Adrenal gland (tissue), 12 donors: ENCODE results near the gene CDK2AP2. TPM values are rescaled to one million over a fixed set of nuclear protein-coding genes. Genes with fewer than 3 reads are reported as not detected.
"Not testable (repeated sequence)": the region's sequence is repeated elsewhere in the genome, so short reads cannot be mapped to it uniquely, and the experiment has no call there.

Experiments
- DNase-seq, 7 donors: peaks; one replicate each; pipeline ENCODE4 v3.0.0-alpha.2; 2019 to 2020
- H3K27ac ChIP-seq, 5 donors: fragments of 200-600 bp; sonication (generic) in 4 of 5; 1 replicate in 3 of 5; 2 replicates in 2 of 5; pipeline versions ENCODE4 v1.5.1 to v1.8.0; 2016 to 2020; ENCODE audit warnings: mild to moderate bottlenecking in 1 of 5
- H3K27me3 ChIP-seq: fragments of 200-600 bp; 2 replicates; pipeline ENCODE4 v1.8.0; 2021
- H3K36me3 ChIP-seq, 2 donors: fragments of 200-600 bp; replicated peaks in 1 of 2; 1 replicate in 1 of 2; 2 replicates in 1 of 2; pipeline versions ENCODE4 v1.5.1 to v1.8.0; 2018 to 2022
- H3K4me1 ChIP-seq, 2 donors: fragments of 200-600 bp; replicated peaks in 1 of 2; 1 replicate in 1 of 2; 2 replicates in 1 of 2; pipeline versions ENCODE4 v1.5.1 to v1.8.0; 2018 to 2021
- H3K4me3 ChIP-seq, 4 donors: fragments of 200-600 bp; sonication (generic) in 3 of 4; one replicate each; pipeline ENCODE4 v1.5.1; 2016 to 2018
- H3K9me3 ChIP-seq, 3 donors: fragments of 200-600 bp; sonication (generic) in 1 of 3; replicated peaks in 1 of 3; 1 replicate in 2 of 3; 2 replicates in 1 of 3; pipeline versions ENCODE4 v1.5.1 to v1.8.0; 2016 to 2021
- POLR2A ChIP-seq, 2 donors: fragments of 450-650 bp; IDR thresholded peaks; one replicate each; pipeline ENCODE4 v1.6.1; 2017; ENCODE audit warnings: antibody characterized with exemption in 2 of 2, mild to moderate bottlenecking in 2 of 2, moderate library complexity in 1 of 2
- WGBS, 4 donors: extraction: QIAGEN DNeasy Blood & Tissue Kit in 2 of 4; methylation state at CpG; one replicate each; pipeline versions ENCODE4 v1.1.5 to v1.1.7; 2013 to 2017; 5-methylcytosine and 5-hydroxymethylcytosine counted together
- intact Hi-C, 2 donors: fragments of 100-400 bp; cut with DNase I; formaldehyde crosslinking; loops; one replicate each; pipeline versions ENCODE4 v1.14.1 to v1.15.0; 2022 to 2023
- polyA plus RNA-seq, 3 donors: library from polyadenylated mRNA; stranded (reverse); fragments of 200-250 nt in 2 of 3; fragments of 350-450 nt in 1 of 3; fragmentation: Illumina TruSeq in 1 of 3; extraction: RNeasy Lipid Tissue Mini Kit (QIAGEN cat#74804) in 1 of 3; gene quantifications; one replicate each; pipeline ENCODE4 v1.2.3, GENCODE V29; 2013 to 2014
- total RNA-seq, 9 donors: library from RNA; depleted of rRNA in 4 of 9; stranded (reverse); fragments of >200 nt in 4 of 9; fragments of 120-200 nt in 1 of 9; fragmentation: NEBNext Ultra II Directional in 1 of 9; extraction: Animal tissue kit (Norgen Biotek cat#: 25700) in 1 of 9; gene quantifications; one replicate each; pipeline versions ENCODE4 v1.1.0 to v1.2.4, GENCODE V29; 2013 to 2023
- TF ChIP-seq, protein P1 (sequence below), 6 experiments: fragments of 450-650 bp in 4 of 6; fragments of 200-600 bp in 2 of 6; sonication (generic) in 1 of 6; IDR thresholded peaks; 1 replicate in 5 of 6; 2 replicates in 1 of 6; pipeline versions ENCODE4 v1.5.1 to v1.8.0; 2016 to 2021; ENCODE audit warnings: antibody characterized with exemption in 6 of 6, mild to moderate bottlenecking in 2 of 6, moderate library complexity in 1 of 6
- donor health status: healthy with polysubstance abuse.
- donor health status: Bipolar disorder and iron deficiency.
- donor health status: DM: yes; HTN: yes; CAD: no.
- donor health status: DM: no; HTN: no; CAD: no.
- donor health status: DM: no; HTN: no; CAD: no.
- donor health status: DM: yes; HTN: yes; CAD: no.

Gene CDK2AP2
- total and polyA plus RNA-seq, 12 donors: 34.0 to 218 (median 58.8) TPM

DNA sequence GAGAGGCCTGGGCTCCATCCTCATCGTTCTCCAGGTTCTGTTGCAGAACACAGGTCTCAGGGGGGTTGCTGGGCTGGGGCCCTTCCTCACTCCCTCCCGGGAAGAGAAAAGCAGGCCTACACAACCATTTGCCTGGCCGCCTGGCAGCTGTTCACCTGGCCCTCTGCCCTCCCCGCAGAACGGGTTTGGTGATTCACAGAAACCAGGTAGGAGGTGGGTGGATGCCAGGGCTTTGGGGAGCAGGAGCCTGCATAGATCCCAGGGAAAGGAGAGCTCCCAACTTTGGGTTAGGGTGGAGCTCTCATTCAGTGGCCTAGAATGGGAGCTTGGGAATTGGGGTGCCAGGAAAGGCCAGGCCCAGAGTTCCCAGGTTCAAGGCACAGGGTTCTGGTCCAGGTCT lies 39.9 kb downstream of the CDK2AP2 start:
- Histone ChIP-seq H3K27me3 (no peaks in the 10 kb centered on the region), H3K4me3 (peak overlapping the region in 2 of 4 donors; percentile 16 to 71), H3K36me3 (no peaks in the 10 kb centered on the region), H3K4me1 (peaks cover 25 to 44% of the 10 kb centered on the region in 2 donors), H3K9me3 (no peaks in the 10 kb centered on the region), H3K27ac (peak overlapping the region in 4 of 5 donors; percentile 52 to 92 (median 84))
- DNase-seq: peak in 6 of 7 donors; percentile 60 to 82 (median 66)
- intact Hi-C loops: no loop called here
- TF ChIP-seq POLR2A (IDR thresholded peaks at IDR 0.05): no peak
- TF ChIP-seq, protein P1, sequence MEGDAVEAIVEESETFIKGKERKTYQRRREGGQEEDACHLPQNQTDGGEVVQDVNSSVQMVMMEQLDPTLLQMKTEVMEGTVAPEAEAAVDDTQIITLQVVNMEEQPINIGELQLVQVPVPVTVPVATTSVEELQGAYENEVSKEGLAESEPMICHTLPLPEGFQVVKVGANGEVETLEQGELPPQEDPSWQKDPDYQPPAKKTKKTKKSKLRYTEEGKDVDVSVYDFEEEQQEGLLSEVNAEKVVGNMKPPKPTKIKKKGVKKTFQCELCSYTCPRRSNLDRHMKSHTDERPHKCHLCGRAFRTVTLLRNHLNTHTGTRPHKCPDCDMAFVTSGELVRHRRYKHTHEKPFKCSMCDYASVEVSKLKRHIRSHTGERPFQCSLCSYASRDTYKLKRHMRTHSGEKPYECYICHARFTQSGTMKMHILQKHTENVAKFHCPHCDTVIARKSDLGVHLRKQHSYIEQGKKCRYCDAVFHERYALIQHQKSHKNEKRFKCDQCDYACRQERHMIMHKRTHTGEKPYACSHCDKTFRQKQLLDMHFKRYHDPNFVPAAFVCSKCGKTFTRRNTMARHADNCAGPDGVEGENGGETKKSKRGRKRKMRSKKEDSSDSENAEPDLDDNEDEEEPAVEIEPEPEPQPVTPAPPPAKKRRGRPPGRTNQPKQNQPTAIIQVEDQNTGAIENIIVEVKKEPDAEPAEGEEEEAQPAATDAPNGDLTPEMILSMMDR (IDR thresholded peaks at IDR 0.05): no peak
- WGBS, 4 donors: 20 to 32% (median 23%) methylated on average over 2 to 5 of the region's 5 CpGs

DNA sequence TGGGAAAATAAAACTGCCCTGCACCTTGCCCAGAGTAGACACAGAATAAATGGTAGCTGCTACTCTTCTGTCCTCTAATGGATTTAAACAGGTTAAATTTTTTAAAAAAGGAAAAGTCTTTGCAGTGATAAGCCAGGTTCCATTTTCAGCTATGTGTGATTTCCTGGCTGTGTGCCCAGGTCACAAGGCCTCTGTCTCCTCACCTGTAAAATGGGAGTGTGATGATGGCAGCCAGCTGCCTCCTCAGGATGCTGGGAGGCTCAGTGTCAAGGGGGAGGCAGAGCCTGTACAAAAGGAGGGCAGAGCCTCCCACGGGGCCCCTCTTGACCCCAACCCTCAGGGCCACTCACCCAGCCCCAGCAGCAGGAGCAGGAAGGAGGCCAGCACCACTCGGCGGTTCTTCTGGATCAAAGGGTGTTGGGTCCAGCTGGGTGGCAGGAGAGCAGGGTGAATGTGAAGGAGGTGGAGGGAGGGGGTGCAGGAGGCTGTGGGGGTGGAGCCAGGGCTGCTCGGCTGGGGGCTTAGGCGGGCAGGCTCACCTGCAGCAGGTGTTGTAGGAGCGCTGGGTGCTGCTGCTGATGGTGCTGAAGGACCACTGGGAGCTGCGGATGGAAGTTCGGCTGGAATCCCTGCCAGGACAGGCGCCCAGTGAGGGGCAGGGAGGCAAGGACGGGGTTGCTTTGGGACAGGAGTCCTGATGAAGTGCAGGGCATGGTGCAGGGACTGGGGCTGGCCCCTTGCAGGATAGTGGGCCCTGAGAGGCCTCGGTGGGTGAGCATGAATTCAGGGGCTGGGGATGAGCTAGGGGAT lies 40.8 kb downstream of the CDK2AP2 start:
- Histone ChIP-seq H3K9me3 (no peaks in the 10 kb centered on the region), H3K36me3 (no peaks in the 10 kb centered on the region), H3K4me3 (no peak overlapping the region), H3K4me1 (peaks cover 25 to 44% of the 10 kb centered on the region in 2 donors), H3K27me3 (no peaks in the 10 kb centered on the region), H3K27ac (peak overlapping the region in 2 of 5 donors; percentile 33 to 98)
- intact Hi-C loops: no loop called here
- DNase-seq: peak in 1 of 7 donors; percentile 28
- 72 to 80% (median 77%) methylated on average over 9 to 11 of the region's 11 CpGs for WGBS, 4 donors
- TF ChIP-seq, protein P1 (IDR thresholded peaks at IDR 0.05): no peak
- no peak for TF ChIP-seq POLR2A (IDR thresholded peaks at IDR 0.05)

DNA sequence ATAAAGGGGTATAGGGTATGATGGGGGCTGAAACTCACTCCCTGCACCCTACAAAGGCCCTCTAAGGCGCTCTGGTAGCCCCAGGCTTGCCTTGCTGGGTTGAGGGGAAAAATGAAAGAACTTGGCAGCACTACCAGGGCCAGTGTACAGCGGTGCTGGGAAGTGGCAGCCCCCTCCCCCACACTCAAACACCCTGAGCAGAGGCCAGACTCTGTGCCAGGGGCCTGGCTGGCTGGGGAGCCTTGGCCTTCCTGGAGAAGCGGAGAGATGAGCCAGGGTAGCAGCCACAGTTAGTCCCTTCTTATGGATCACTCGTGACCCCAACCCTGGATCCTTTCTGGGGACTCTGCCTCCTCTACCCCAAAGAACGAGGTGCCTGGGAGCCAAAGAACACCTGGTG lies 41.6 kb downstream of the CDK2AP2 start:
- H3K36me3 ChIP-seq: no peaks in the 10 kb centered on the region
- intact Hi-C loops: no loop called here
- H3K27ac ChIP-seq: peak overlapping the region in 2 of 5 donors; percentile 51 to 98
- H3K9me3 ChIP-seq: no peaks in the 10 kb centered on the region
- H3K4me1 ChIP-seq: peaks cover 25 to 44% of the 10 kb centered on the region in 2 donors
- no peaks in the 10 kb centered on the region for H3K27me3 ChIP-seq
- H3K4me3 ChIP-seq: no peak overlapping the region
- DNase-seq: peak in 4 of 7 donors; percentile 27 to 70 (median 43)
- TF ChIP-seq, protein P1 (IDR thresholded peaks at IDR 0.05): no peak
- no peak for TF ChIP-seq POLR2A (IDR thresholded peaks at IDR 0.05)
- WGBS, 4 donors: 64 to 80% (median 77%) methylated on average over 2 to 5 of the region's 5 CpGs

DNA sequence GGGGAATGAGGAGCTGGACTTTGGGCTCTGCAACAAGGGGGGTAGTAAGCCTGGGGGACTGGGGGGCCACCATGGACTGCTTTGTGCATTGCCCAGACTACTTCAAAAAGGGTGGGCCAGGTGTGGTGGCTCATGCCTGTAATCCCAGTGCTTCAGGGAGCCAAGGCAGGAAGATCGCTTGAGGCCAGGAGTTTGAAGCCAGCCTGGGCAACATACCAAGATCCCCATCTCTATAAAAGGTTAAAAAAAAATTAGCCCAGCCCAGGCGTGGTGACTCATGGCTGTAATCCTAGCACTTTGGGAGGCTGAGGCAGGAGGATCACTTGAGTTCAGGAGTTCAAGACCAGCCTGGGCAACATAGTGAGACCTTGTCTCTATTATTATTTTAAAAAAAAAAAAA lies 42.4 kb downstream of the CDK2AP2 start:
- DNase-seq: peak in 1 of 7 donors; percentile 57
- intact Hi-C loops: not testable (repeated sequence)
- peak overlapping the region in 2 of 4 donors; percentile 37 to 74 for H3K4me3 ChIP-seq

More for the DNA sequence above, 42.4 kb downstream of the CDK2AP2 start:
- Histone ChIP-seq H3K4me1 (peaks cover 25 to 44% of the 10 kb centered on the region in 2 donors), H3K27ac (peak overlapping the region; percentile 90 to 98 (median 93))
- H3K9me3 ChIP-seq, H3K36me3 ChIP-seq, H3K27me3 ChIP-seq: not testable (repeated sequence)
- WGBS, 4 donors: 50 to 86% (median 63%) methylated on average over 2 of the region's 2 CpGs
